ENCODE measurements around the gene TPK1.

The TPK1 gene

GRCh38 chr7:144763291-144763690, 72.6 kb downstream of the TPK1 start:
- H3K36me3 ChIP-seq: no peaks in the 10 kb centered on the region
- no peak for TF ChIP-seq Cebpa-rat (IDR thresholded peaks at IDR 0.05)

DNA sequence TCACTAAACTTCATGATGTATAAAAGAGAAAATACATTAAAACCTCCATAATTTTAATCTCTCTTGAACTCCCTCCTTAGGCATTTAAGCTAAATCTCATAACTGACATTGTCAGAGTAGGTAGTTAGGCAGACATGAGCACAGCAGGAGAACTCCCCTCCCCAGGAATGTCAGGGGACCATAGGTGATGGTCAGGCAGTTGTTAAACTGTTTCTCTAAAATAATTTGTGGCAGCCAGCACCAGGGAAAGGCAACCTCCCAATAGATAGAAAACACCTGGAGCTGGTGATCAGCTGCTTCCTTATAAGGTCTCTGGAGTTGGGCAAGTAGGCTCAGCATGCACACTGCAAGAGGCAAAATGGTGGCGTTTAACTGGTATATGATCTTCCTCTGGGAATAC, 73.0 kb downstream of the TPK1 start:
- H3K9ac ChIP-seq: no peak overlapping the region
- no peak overlapping the region for H3K4me3 ChIP-seq
- H3K36me3 ChIP-seq: no peaks in the 10 kb centered on the region
- H3K9me3 ChIP-seq: no peaks in the 10 kb centered on the region
- H3K4me2 ChIP-seq: no peak overlapping the region
- H3K27ac ChIP-seq: no peak overlapping the region
- H3K4me1 ChIP-seq: no peaks in the 10 kb centered on the region
- no peak for TF ChIP-seq Cebpa-rat (IDR thresholded peaks at IDR 0.05)
- no peaks in the 10 kb centered on the region for H3K27me3 ChIP-seq
- H4K20me1 ChIP-seq: no peaks in the 10 kb centered on the region

More at GRCh38 chr7:144763291-144763690, 72.6 kb downstream of the TPK1 start:
- H3K27ac ChIP-seq: no peak overlapping the region
- no peak overlapping the region for H3K9ac ChIP-seq
- H3K9me3 ChIP-seq: no peaks in the 10 kb centered on the region
- H3K4me2 ChIP-seq: no peak overlapping the region
- no peaks in the 10 kb centered on the region for H4K20me1 ChIP-seq
- H3K4me1 ChIP-seq: no peaks in the 10 kb centered on the region
- H3K27me3 ChIP-seq: no peaks in the 10 kb centered on the region
- no peak overlapping the region for H3K4me3 ChIP-seq

GRCh38 chr7:144761493-144761892, 74.4 kb downstream of the TPK1 start:
- no peak overlapping the region for H3K4me3 ChIP-seq
- no peak overlapping the region for H3K4me2 ChIP-seq
- no peaks in the 10 kb centered on the region for H3K4me1 ChIP-seq
- no peak for TF ChIP-seq Cebpa-rat (IDR thresholded peaks at IDR 0.05)
- no peak overlapping the region for H3K9ac ChIP-seq
- H3K27ac ChIP-seq: no peak overlapping the region
- H3K9me3 ChIP-seq: peaks cover 7% of the 10 kb centered on the region; the same call in 1 of the 2 replicates
- no peaks in the 10 kb centered on the region for H4K20me1 ChIP-seq
- no peaks in the 10 kb centered on the region for H3K27me3 ChIP-seq
- no peaks in the 10 kb centered on the region for H3K36me3 ChIP-seq

DNA sequence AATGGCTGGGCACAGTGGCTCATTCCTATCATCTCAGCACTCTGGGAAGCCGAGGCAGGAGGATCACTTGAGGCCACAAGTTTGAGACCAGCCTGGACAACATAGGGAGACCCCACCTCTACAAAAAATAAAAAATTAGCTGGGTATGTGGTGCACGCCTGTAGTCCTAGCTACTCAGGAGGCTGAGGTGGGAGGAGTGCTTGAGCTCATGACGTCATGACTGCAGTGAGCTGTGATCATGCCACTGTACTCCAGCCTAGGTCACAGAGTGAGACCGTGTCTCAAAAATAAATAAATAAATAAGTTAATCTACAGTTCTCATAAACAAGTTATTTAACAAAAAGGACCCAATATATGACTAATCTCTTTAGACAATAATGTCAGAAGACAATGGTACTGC, 76.2 kb downstream of the TPK1 start:
- H3K4me2 ChIP-seq: no peak overlapping the region
- no peak overlapping the region for H3K4me3 ChIP-seq
- no peaks in the 10 kb centered on the region for H3K36me3 ChIP-seq
- H3K27ac ChIP-seq: no peak overlapping the region
- H3K4me1 ChIP-seq: no peaks in the 10 kb centered on the region
- no peaks in the 10 kb centered on the region for H4K20me1 ChIP-seq
- H3K9me3 ChIP-seq: peaks cover 7% of the 10 kb centered on the region; the same call in 1 of the 2 replicates
- no peak for TF ChIP-seq Cebpa-rat (IDR thresholded peaks at IDR 0.05)
- H3K27me3 ChIP-seq: no peaks in the 10 kb centered on the region
- no peak overlapping the region for H3K9ac ChIP-seq

DNA sequence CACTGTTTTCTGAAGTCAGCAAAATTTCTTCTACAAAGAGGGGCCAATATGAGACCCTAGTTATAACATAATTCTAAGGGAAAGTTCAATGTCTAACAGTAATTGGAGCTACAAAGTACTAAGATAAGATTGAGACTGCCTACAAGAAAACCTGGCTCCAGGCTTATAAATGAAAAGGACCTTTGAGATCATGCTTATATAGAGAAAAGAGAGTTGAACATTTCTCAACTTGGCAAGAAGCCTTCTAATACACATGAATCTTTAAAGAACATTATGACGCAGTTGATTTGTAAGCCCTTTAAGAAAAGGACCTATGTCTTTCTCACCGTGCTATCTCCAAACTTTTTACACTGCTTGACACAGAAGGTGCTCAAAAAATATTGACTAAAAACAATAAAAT, 87.9 kb downstream of the TPK1 start:
- Histone ChIP-seq H3K36me3 (no peaks in the 10 kb centered on the region), H3K4me1 (no peaks in the 10 kb centered on the region), H3K27ac (no peak overlapping the region), H4K20me1 (no peaks in the 10 kb centered on the region), H3K9ac (no peak overlapping the region), H3K27me3 (no peaks in the 10 kb centered on the region), H3K9me3 (no peaks in the 10 kb centered on the region), H3K4me2 (no peak overlapping the region), H3K4me3 (no peak overlapping the region)
- TF ChIP-seq Cebpa-rat (IDR thresholded peaks at IDR 0.05): no peak

GRCh38 chr7:144738708-144739314, 97.0 kb downstream of the TPK1 start:
- no peak overlapping the region for H3K9ac ChIP-seq
- TF ChIP-seq Cebpa-rat (IDR thresholded peaks at IDR 0.05): no peak
- no peaks in the 10 kb centered on the region for H3K36me3 ChIP-seq
- H3K27ac ChIP-seq: no peak overlapping the region
- no peaks in the 10 kb centered on the region for H4K20me1 ChIP-seq
- H3K27me3 ChIP-seq: no peaks in the 10 kb centered on the region
- H3K4me3 ChIP-seq: no peak overlapping the region
- no peak overlapping the region for H3K4me2 ChIP-seq
- no peaks in the 10 kb centered on the region for H3K4me1 ChIP-seq
- H3K9me3 ChIP-seq: no peaks in the 10 kb centered on the region

- Histone ChIP-seq H3K36me3 (no peaks in the 10 kb centered on the region), H3K4me3 (no peak overlapping the region), H3K9ac (no peak overlapping the region), H3K9me3 (no peaks in the 10 kb centered on the region), H3K27ac (no peak overlapping the region), H4K20me1 (no peaks in the 10 kb centered on the region), H3K4me2 (no peak overlapping the region), H3K27me3 (no peaks in the 10 kb centered on the region), H3K4me1 (no peaks in the 10 kb centered on the region)
- TF ChIP-seq Cebpa-rat (IDR thresholded peaks at IDR 0.05): no peak
Observed at GRCh38 chr7:144738146-144738545, 97.7 kb downstream of the TPK1 start.

DNA sequence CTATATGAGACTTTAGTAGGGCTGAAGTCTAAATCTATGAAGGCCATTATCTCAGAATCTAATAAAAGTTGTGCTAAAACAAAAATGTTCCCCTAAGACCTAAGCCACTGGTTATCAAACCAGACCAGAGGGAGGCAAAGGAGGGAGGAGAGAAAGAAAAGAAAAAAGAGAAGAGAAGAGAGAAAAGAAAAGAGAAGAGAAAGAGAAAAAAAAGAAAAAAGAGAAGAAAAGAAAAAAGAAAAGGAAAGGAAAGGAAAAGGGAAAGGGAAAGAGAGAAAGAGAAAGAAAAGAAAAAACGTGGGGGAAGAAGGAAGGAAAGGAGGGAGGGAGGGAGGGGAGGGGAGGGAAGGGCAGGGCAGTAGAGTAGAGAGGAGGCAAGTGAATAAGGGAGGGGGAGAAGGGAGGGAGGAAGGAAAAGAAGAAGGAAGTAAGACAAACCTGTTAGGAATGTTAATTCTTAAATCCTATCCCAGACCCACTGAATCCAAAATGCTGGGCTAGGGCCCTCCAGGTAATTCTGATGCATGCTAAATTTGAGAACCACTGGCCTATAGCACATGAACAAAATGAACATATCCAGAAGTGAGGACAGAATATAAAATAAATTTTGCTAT, 98.9 kb downstream of the TPK1 start:
- no peak for TF ChIP-seq Cebpa-rat (IDR thresholded peaks at IDR 0.05)
- no peaks in the 10 kb centered on the region for H3K27me3 ChIP-seq
- H3K36me3 ChIP-seq: no peaks in the 10 kb centered on the region

GRCh38 chr7:144735505-144736276, 100.2 kb downstream of the TPK1 start:
- Histone ChIP-seq H3K36me3 (no peaks in the 10 kb centered on the region), H3K4me2 (no peak overlapping the region), H3K27me3 (no peaks in the 10 kb centered on the region), H3K4me3 (no peak overlapping the region), H4K20me1 (no peaks in the 10 kb centered on the region), H3K9me3 (no peaks in the 10 kb centered on the region), H3K9ac (no peak overlapping the region), H3K27ac (no peak overlapping the region), H3K4me1 (no peaks in the 10 kb centered on the region)
- no peak for TF ChIP-seq Cebpa-rat (IDR thresholded peaks at IDR 0.05)

More for the DNA sequence above, 98.9 kb downstream of the TPK1 start:
- Histone ChIP-seq H4K20me1 (no peaks in the 10 kb centered on the region), H3K9ac (no peak overlapping the region), H3K9me3 (no peaks in the 10 kb centered on the region), H3K4me1 (no peaks in the 10 kb centered on the region), H3K4me2 (no peak overlapping the region), H3K4me3 (no peak overlapping the region), H3K27ac (no peak overlapping the region)

DNA sequence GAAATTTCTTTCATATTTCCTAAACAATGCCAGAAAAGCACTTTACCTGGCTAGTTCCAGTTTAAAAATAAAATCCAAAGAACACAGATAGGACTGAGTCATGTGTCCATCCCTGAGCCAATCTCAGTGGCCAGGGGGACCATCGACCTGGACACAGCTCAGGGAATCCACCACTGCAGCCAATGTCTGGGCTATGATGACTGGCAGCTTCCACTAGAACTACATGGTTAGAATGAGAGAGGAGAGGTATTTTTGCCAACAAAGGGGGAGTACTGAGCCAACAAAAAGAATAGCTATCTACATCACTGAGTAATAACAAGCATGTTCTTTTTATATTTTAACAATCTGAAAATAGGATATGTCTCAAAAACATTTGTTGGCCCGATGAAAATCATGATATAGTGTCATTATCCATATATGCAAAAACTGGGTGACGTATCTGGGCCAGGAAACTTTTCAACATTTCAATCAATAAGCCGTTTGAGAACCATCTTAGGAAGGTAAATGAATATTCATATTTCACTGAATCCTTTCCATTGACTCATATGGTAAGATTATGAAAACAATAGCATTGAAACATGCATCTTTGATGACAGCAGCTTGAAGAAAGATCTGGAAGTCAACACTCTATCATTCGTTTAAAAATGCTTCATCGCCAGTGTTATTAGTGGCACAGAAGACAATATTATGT, 104.0 kb downstream of the TPK1 start:
- H3K4me2 ChIP-seq: no peak overlapping the region
- no peaks in the 10 kb centered on the region for H3K9me3 ChIP-seq
- no peak overlapping the region for H3K27ac ChIP-seq
- no peak overlapping the region for H3K9ac ChIP-seq
- H3K4me1 ChIP-seq: no peaks in the 10 kb centered on the region
- no peaks in the 10 kb centered on the region for H3K36me3 ChIP-seq
- H4K20me1 ChIP-seq: no peaks in the 10 kb centered on the region
- no peaks in the 10 kb centered on the region for H3K27me3 ChIP-seq
- no peak overlapping the region for H3K4me3 ChIP-seq
- no peak for TF ChIP-seq Cebpa-rat (IDR thresholded peaks at IDR 0.05)

Measured in BLaER1 (cell line).